Right lobe of liver (tissue), 6 donors: ENCODE results near the gene PRR36. TPM values are rescaled to one million over a fixed set of nuclear protein-coding genes. Genes with fewer than 3 reads are reported as not detected.
A peak's percentile ranks its signal among the peaks of the same experiment; 100 is the strongest.

ENCODE experiments used
- ATAC-seq, 4 donors: fragments of 200-7000 bp; cut with Tn5 transposase; one replicate each; pipeline ENCODE4 v1.9.1; 2020; ENCODE audit warnings: mild to moderate bottlenecking in 4 of 4, moderate library complexity in 4 of 4
- DNase-seq, 3 donors: peaks; one replicate each; pipeline ENCODE4 v3.0.0-alpha.2; 2020
- H3K27ac ChIP-seq, 3 donors: fragments of 200-600 bp; one replicate each; pipeline ENCODE4 v1.8.0; 2022
- H3K27me3 ChIP-seq, 2 donors: fragments of 200-600 bp; one replicate each; pipeline ENCODE4 v1.8.0; 2022
- H3K36me3 ChIP-seq, 4 donors: fragments of 200-600 bp; sonication (generic) in 1 of 4; one replicate each; pipeline versions ENCODE4 v1.5.1 to v1.8.0; 2017 to 2022; ENCODE audit warnings: control low read depth in 1 of 4
- H3K4me1 ChIP-seq, 4 donors: fragments of 200-600 bp; sonication (generic) in 1 of 4; one replicate each; pipeline versions ENCODE4 v1.5.1 to v1.8.0; 2017 to 2022; ENCODE audit warnings: control low read depth in 1 of 4
- H3K4me3 ChIP-seq, 3 donors: fragments of 200-600 bp; one replicate each; pipeline ENCODE4 v1.8.0; 2022
- H3K9me3 ChIP-seq, 4 donors: fragments of 200-600 bp; sonication (generic) in 1 of 4; one replicate each; pipeline versions ENCODE4 v1.5.1 to v1.8.0; 2017 to 2022; ENCODE audit warnings: control low read depth in 1 of 4
- POLR2A ChIP-seq: fragments of 450-650 bp; IDR thresholded peaks from one replicate; pipeline ENCODE4 v1.6.1; 2017; ENCODE audit warnings: antibody characterized with exemption, mild to moderate bottlenecking
- WGBS: methylation state at CpG from one replicate; pipeline ENCODE4 v1.1.6; 2018; ENCODE audit warnings: low coverage, low lambda C conversion rate; ENCODE audit not compliant: insufficient coverage; ENCODE audit errors: missing lambda C conversion rate; 5-methylcytosine and 5-hydroxymethylcytosine counted together
- intact Hi-C, 2 donors: fragments of 100-400 bp; cut with DNase I; formaldehyde crosslinking; loops; one replicate each; pipeline versions ENCODE4 v1.11.2 to v1.14.1; 2022
- long read RNA-seq: library from polyadenylated mRNA; unstranded; transcript quantifications from one replicate; pipeline ENCODE4 v2.0.0, GENCODE V29; 2019
- total RNA-seq, 6 experiments: library from RNA; depleted of rRNA in 2 of 6; stranded (reverse); fragments of >200 nt in 2 of 6; fragmentation: NEBNext Ultra II Directional in 3 of 6; extraction: Animal tissue kit (Norgen Biotek cat#: 25700) in 3 of 6; gene quantifications; one replicate each; pipeline versions ENCODE4 v1.1.0 to v1.2.4, GENCODE V29; 2016 to 2023
- TF ChIP-seq, protein P1 (sequence below), 4 donors: fragments of 200-600 bp in 3 of 4; fragments of 450-650 bp in 1 of 4; IDR thresholded peaks; one replicate each; pipeline versions ENCODE4 v1.5.1 to v1.8.0; 2016 to 2022; ENCODE audit warnings: antibody characterized with exemption in 4 of 4, mild to moderate bottlenecking in 2 of 4
- donor health status: DM: no; HTN: yes; CAD: no.
- donor health status: DM: no; HTN: no; CAD: no.
- donor health status: DM: no; HTN: no; CAD: no.
- donor health status: DM: no; HTN: yes; CAD: no.
- donor health status: DM: no; HTN: yes; CAD: no.

Gene PRR36
- under 1 TPM in 4 of 6 experiments, not detected in 2; 0.07 to 0.37 (median 0.12) TPM for total RNA-seq
- long read RNA-seq, result 0 reads

- no peak for DNase-seq
- Histone ChIP-seq H3K27ac (no peak within 1 kb of the TSS), H3K4me1 (peaks cover 0 to 5% (median 0%) of the 10 kb centered on the region in 4 donors), H3K27me3 (peaks cover 0 to 4% of the 10 kb centered on the region in 2 donors), H3K36me3 (no peaks in the 10 kb centered on the region), H3K4me3 (no peak within 1 kb of the TSS), H3K9me3 (no peaks in the 10 kb centered on the region)
- intact Hi-C loops, result no loop called here
- TF ChIP-seq POLR2A, result no peak
- TF ChIP-seq, protein P1, sequence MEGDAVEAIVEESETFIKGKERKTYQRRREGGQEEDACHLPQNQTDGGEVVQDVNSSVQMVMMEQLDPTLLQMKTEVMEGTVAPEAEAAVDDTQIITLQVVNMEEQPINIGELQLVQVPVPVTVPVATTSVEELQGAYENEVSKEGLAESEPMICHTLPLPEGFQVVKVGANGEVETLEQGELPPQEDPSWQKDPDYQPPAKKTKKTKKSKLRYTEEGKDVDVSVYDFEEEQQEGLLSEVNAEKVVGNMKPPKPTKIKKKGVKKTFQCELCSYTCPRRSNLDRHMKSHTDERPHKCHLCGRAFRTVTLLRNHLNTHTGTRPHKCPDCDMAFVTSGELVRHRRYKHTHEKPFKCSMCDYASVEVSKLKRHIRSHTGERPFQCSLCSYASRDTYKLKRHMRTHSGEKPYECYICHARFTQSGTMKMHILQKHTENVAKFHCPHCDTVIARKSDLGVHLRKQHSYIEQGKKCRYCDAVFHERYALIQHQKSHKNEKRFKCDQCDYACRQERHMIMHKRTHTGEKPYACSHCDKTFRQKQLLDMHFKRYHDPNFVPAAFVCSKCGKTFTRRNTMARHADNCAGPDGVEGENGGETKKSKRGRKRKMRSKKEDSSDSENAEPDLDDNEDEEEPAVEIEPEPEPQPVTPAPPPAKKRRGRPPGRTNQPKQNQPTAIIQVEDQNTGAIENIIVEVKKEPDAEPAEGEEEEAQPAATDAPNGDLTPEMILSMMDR (IDR thresholded peaks at IDR 0.05), result no peak
- ATAC-seq, result no peak
- WGBS, result 6% methylated on average over 16 of the region's 88 CpGs
These were observed at the start of gene PRR36 for GRCh38 chr19:7874076-7874896. Gene PRR36, minus strand, starts transcription at chr19:7874390. Its CDS starts 701 bp downstream, at chr19:7873689.

DNA sequence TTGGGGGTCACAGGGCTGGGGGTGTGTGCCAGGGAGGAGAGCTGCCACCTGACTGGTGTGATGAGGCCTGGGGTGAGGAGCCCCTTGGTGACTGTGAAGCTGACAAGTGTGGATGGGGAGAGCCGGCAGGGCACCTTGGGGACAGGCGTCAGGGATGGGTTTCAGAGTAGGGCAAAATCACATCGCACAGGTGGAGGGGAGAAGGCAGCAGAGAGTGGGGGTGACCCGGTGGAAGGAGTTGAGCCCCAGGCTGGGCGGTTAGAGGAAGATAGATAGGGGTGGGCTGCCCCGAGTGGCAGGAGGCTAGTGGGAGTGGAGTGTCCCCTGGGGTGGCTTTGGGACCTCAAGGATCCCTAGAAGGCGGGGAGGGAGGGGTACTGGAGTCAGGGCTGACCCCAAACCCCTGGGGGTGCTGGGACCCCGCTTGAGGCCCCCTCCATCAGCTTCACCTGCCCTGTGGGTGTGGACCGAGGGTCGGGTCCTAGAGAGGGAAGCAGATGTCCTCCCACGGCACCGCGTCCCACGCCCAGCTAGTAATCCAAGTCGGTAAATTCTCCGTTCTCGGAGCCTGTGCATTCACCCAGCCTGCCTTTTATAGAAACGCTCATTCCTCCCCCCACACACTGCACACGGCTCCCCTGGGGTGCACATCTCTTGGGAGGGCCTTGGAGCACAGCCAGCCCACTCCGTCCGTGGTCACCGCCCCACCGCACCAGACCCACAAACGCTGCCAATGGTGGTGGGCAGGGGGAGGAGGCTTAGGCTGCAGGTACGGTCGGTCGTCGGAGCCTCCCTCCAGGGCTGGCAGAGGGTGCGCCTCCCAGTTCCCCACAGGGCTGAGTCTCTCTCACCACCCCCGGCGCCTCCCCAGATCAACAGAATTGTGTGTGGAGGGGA lies 49.4 kb upstream of the PRR36 start:
- no peaks in the 10 kb centered on the region for H3K27me3 ChIP-seq
- ATAC-seq (no peak), DNase-seq (peak in 2 of 3 donors; percentile 51 to 53)
- H3K36me3 ChIP-seq, result peaks cover 0 to 8% (median 0%) of the 10 kb centered on the region in 4 donors
- H3K4me3 ChIP-seq, result no peak overlapping the region
- no peak for TF ChIP-seq POLR2A
- TF ChIP-seq, protein P1 (IDR thresholded peaks at IDR 0.05), result no peak
- no peak overlapping the region for H3K27ac ChIP-seq
- peaks cover 0 to 18% (median 8%) of the 10 kb centered on the region in 4 donors for H3K4me1 ChIP-seq
- intact Hi-C loops, result no loop called here
- 84% methylated on average over 7 of the region's 31 CpGs for WGBS
- no peaks in the 10 kb centered on the region for H3K9me3 ChIP-seq

GRCh38 chr19:7922836-7923195 lies 48.6 kb upstream of the PRR36 start:
- Histone ChIP-seq H3K27ac (no peak overlapping the region), H3K36me3 (peaks cover 0 to 8% (median 0%) of the 10 kb centered on the region in 4 donors), H3K4me3 (no peak overlapping the region), H3K9me3 (no peaks in the 10 kb centered on the region), H3K4me1 (peaks cover 0 to 26% (median 12%) of the 10 kb centered on the region in 4 donors), H3K27me3 (no peaks in the 10 kb centered on the region)
- ATAC-seq (no peak), DNase-seq (peak in 1 of 3 donors; percentile 49)
- no peak for TF ChIP-seq POLR2A
- TF ChIP-seq, protein P1 (IDR thresholded peaks at IDR 0.05), result no peak
- intact Hi-C loops, result no loop called here
- 91% methylated on average over 3 of the region's 8 CpGs for WGBS

- peaks cover 0 to 8% (median 0%) of the 10 kb centered on the region in 4 donors for H3K36me3 ChIP-seq
- intact Hi-C loops, result no loop called here
- DNase-seq (peak; percentile 32 to 62 (median 51)), ATAC-seq (no peak)
- no CpG with 5 or more reads among the region's 31 CpGs for WGBS
- no peak for TF ChIP-seq POLR2A
- TF ChIP-seq, protein P1 (IDR thresholded peaks at IDR 0.05), result no peak
- H3K9me3 ChIP-seq, result no peaks in the 10 kb centered on the region
- H3K27ac ChIP-seq, result no peak overlapping the region
- no peak overlapping the region for H3K4me3 ChIP-seq
- no peaks in the 10 kb centered on the region for H3K27me3 ChIP-seq
- peaks cover 0 to 32% (median 15%) of the 10 kb centered on the region in 4 donors for H3K4me1 ChIP-seq
These were observed 48.0 kb upstream of the PRR36 start for GRCh38 chr19:7921967-7922835.
